ENCODE measurements around the gene PPP1CB. TPM values are rescaled to one million over a fixed set of nuclear protein-coding genes. Genes with fewer than 3 reads are reported as not detected.
A peak's percentile ranks its signal among the peaks of the same experiment; 100 is the strongest.

The PPP1CB gene
- polyA plus RNA-seq: 100 to 1,000 TPM; 104 to 140 TPM

DNA sequence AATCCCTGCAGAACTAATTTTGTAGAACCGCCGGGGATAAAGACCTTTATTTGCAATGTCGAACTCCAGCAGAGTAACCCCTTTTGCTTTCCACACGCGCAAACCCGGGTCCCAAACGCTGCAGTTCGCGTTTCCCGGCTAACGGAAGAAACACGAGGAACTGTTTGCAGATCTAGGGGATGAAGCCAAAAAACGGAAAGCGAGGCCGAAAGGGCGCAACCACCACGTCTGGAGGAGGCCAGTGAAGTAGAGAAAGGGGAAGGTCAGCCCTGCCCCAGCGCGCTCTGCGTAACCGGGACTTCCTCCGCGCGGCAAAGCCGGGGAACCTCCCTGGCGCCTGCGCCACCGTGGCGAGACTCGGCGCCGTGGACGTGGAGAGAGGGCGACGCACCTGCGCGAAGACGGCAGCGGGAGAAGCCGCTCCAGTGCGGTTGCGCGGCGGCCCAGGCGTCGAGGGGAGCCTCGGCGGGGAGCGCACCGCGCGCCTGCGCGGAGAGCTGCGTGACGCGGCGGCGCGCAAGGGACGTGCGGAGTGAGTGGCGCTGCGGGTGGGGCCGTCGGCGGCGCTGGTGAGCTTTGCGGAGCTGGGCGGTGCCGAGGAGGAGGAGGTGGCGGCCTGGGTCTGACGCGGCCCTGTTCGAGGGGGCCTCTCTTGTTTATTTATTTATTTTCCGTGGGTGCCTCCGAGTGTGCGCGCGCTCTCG lies at the start of gene PPP1CB:
Gene PPP1CB, plus strand, starts transcription at position 579 of the 704 bp plus-strand sequence. CDS start 295 bp downstream, outside the sequence.
- peak within 1 kb of the TSS; percentile 80 to 99 for H3K4me3 ChIP-seq (ENCODE audit: low read depth in 1 of 2, low read length in 2 of 2)
- H3K36me3 ChIP-seq (ENCODE audit: control insufficient read depth in 2 of 2, insufficient read depth in 2 of 2, low read length in 1 of 2): no peaks in the 10 kb centered on the region
- peaks cover under 1 to 3% of the 10 kb centered on the region in 2 donors for H3K4me1 ChIP-seq (ENCODE audit: control insufficient read depth in 2 of 2, insufficient read depth in 2 of 2, low read length in 1 of 2)
- WGBS, 2 donors: 1% methylated on average over 47 to 81 of the region's 81 CpGs
- H3K27me3 ChIP-seq (ENCODE audit: control insufficient read depth in 1 of 2, insufficient read depth in 2 of 2, low read length in 2 of 2): no peaks in the 10 kb centered on the region
- H3K9me3 ChIP-seq (ENCODE audit: control insufficient read depth in 2 of 2, insufficient read depth in 1 of 2, low read depth in 1 of 2, low read length in 1 of 2): no peaks in the 10 kb centered on the region
- peak within 1 kb of the TSS; percentile 100 for H3K27ac ChIP-seq (ENCODE audit: low read depth in 2 of 2, low read length in 1 of 2)

DNA sequence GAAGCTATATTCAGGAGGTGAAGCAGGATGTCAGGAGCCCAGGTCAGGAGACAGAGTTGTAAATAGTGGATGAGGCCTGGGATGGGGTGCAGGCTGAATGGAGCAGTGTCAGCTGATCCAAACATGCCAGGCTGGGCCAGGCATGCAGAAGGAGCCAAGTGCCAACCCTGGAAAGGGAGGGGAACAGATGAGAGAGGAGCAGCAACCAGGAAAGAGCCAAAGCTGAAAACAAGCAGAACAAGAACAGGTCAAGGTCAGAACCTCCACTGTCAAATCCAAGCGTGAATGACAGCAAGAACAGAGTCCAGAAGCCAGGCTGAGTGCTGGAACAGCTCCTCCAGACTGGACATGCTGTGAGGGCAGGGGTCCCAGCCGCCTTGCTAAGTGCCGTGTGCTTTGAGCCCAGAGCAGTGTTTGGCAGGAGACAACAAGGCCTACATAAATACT lies 49.2 kb upstream of the PPP1CB start:
- Histone ChIP-seq H3K27me3 (ENCODE audit: control insufficient read depth in 1 of 2, insufficient read depth in 2 of 2, low read length in 2 of 2) (no peaks in the 10 kb centered on the region), H3K4me3 (ENCODE audit: low read depth in 1 of 2, low read length in 2 of 2) (no peak overlapping the region), H3K27ac (ENCODE audit: low read depth in 2 of 2, low read length in 1 of 2) (peak overlapping the region; percentile 52 to 89), H3K9me3 (ENCODE audit: control insufficient read depth in 2 of 2, insufficient read depth in 1 of 2, low read depth in 1 of 2, low read length in 1 of 2) (no peaks in the 10 kb centered on the region), H3K36me3 (ENCODE audit: control insufficient read depth in 2 of 2, insufficient read depth in 2 of 2, low read length in 1 of 2) (no peaks in the 10 kb centered on the region), H3K4me1 (ENCODE audit: control insufficient read depth in 2 of 2, insufficient read depth in 2 of 2, low read length in 1 of 2) (peaks cover 0 to 9% of the 10 kb centered on the region in 2 donors)
- 63 to 64% methylated on average over 3 of the region's 3 CpGs for WGBS, 2 donors

DNA sequence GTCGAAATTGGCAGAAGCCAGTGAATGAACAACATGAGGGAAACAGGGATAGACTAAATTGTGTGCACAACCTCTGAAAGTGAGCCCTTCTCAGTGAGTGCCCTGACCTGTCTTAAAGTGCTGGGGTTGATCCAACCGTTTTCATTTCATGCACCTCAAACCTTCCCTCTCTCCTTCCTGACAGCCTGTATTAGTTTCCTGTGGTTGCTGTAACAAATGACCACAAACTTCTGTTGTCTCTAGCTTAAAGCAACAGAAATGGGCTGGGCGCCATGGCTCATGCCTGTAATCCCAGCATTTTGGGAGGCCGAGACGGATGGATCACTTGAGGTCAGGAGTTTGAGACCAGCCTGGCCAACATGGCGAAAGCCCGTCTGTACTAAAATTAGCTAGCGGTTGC lies 48.8 kb upstream of the PPP1CB start:
- H3K4me1 ChIP-seq (ENCODE audit: control insufficient read depth in 2 of 2, insufficient read depth in 2 of 2, low read length in 1 of 2): peaks cover 0 to 9% of the 10 kb centered on the region in 2 donors
- no peaks in the 10 kb centered on the region for H3K9me3 ChIP-seq (ENCODE audit: control insufficient read depth in 2 of 2, insufficient read depth in 1 of 2, low read depth in 1 of 2, low read length in 1 of 2)
- no peaks in the 10 kb centered on the region for H3K27me3 ChIP-seq (ENCODE audit: control insufficient read depth in 1 of 2, insufficient read depth in 2 of 2, low read length in 2 of 2)
- no peak overlapping the region for H3K4me3 ChIP-seq (ENCODE audit: low read depth in 1 of 2, low read length in 2 of 2)
- peak overlapping the region; percentile 52 to 89 for H3K27ac ChIP-seq (ENCODE audit: low read depth in 2 of 2, low read length in 1 of 2)
- H3K36me3 ChIP-seq (ENCODE audit: control insufficient read depth in 2 of 2, insufficient read depth in 2 of 2, low read length in 1 of 2): no peaks in the 10 kb centered on the region
- 89% methylated on average over 8 of the region's 8 CpGs for WGBS, 2 donors

DNA sequence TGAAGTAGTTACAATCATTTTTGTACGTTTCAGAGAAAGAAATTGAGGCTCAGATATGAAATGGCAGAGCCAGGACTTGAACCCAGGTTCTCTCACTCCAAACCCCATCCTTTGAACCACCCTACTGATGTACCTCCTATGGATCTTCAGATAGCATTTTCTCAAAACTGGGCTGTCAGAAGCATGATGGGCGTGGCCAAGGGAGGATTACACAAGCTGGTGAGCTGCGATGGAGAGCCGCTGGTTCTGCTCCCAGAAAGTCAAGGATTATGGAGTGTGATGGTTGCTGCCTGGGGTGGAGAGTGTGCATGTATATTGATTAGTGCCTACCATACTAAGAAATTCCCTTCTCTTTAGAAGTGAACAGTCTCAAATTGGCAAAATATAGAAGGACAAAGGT lies 47.0 kb upstream of the PPP1CB start:
- Histone ChIP-seq H3K27me3 (ENCODE audit: control insufficient read depth in 1 of 2, insufficient read depth in 2 of 2, low read length in 2 of 2) (no peaks in the 10 kb centered on the region), H3K4me1 (ENCODE audit: control insufficient read depth in 2 of 2, insufficient read depth in 2 of 2, low read length in 1 of 2) (peaks cover 0 to 9% of the 10 kb centered on the region in 2 donors), H3K27ac (ENCODE audit: low read depth in 2 of 2, low read length in 1 of 2) (no peak overlapping the region), H3K4me3 (ENCODE audit: low read depth in 1 of 2, low read length in 2 of 2) (no peak overlapping the region), H3K9me3 (ENCODE audit: control insufficient read depth in 2 of 2, insufficient read depth in 1 of 2, low read depth in 1 of 2, low read length in 1 of 2) (no peaks in the 10 kb centered on the region), H3K36me3 (ENCODE audit: control insufficient read depth in 2 of 2, insufficient read depth in 2 of 2, low read length in 1 of 2) (no peaks in the 10 kb centered on the region)
- WGBS, 2 donors: 84 to 86% methylated on average over 4 of the region's 4 CpGs

DNA sequence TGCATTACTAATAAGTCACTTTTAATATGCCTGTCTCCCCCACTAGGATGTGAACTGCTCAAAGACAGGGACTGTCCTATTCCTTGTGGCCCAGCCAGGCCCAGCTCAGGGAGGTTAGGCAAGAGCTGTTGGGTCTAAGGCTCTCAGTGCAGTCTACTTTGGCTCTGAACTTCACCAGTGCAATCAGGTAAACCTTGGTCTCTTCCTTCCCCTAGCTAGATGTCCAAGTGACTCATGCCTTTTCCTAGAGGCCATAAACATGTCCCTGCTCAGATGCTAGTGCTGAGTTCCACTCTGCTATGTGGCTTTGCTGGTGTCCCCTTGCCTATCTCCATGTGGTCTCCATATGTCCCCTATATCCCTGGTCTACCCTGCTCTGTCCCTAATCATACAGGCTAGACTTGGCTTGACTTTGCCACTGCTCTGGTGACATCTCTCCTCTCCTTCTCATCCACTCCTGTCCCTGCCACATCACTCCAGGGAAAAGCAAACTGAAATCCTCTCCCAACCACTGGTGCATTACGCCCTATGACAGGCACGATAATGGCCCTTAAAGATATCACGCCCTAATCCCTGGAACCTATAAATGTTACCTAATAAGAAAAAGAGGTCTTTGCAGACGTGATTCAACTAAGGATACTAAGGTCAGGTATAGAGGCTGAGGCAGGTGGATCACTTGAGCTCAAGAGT lies 45.7 kb upstream of the PPP1CB start:
- Histone ChIP-seq H3K9me3 (ENCODE audit: control insufficient read depth in 2 of 2, insufficient read depth in 1 of 2, low read depth in 1 of 2, low read length in 1 of 2) (no peaks in the 10 kb centered on the region), H3K27ac (ENCODE audit: low read depth in 2 of 2, low read length in 1 of 2) (no peak overlapping the region), H3K36me3 (ENCODE audit: control insufficient read depth in 2 of 2, insufficient read depth in 2 of 2, low read length in 1 of 2) (no peaks in the 10 kb centered on the region), H3K4me3 (ENCODE audit: low read depth in 1 of 2, low read length in 2 of 2) (no peak overlapping the region), H3K4me1 (ENCODE audit: control insufficient read depth in 2 of 2, insufficient read depth in 2 of 2, low read length in 1 of 2) (peaks cover 0 to 9% of the 10 kb centered on the region in 2 donors), H3K27me3 (ENCODE audit: control insufficient read depth in 1 of 2, insufficient read depth in 2 of 2, low read length in 2 of 2) (no peaks in the 10 kb centered on the region)
- 90 to 92% methylated on average over 4 of the region's 4 CpGs for WGBS, 2 donors

DNA sequence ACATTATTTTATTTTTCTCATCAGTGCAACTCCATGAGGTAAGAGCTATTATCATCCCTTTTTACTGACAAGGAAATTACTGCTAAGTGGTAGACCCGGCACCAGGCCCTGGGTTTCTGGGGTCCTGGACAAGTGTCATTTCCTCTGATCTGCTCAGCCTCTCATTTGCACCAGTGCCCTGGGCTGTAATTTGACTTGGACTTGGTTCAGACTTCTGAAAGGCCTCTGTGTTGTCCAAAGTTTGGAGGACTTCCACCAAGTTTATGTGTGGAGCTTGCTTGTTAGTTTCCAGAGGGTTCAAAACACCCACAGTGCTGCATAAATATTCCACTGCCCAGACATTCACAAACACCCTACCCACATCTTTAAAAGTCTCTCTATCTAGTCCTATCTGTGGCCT lies 44.0 kb upstream of the PPP1CB start:
- peaks cover 0 to 4% of the 10 kb centered on the region in 2 donors for H3K4me1 ChIP-seq (ENCODE audit: control insufficient read depth in 2 of 2, insufficient read depth in 2 of 2, low read length in 1 of 2)
- WGBS, 2 donors: 63 to 75% methylated on average over 1 of the region's 1 CpG
- no peaks in the 10 kb centered on the region for H3K9me3 ChIP-seq (ENCODE audit: control insufficient read depth in 2 of 2, insufficient read depth in 1 of 2, low read depth in 1 of 2, low read length in 1 of 2)
- H3K36me3 ChIP-seq (ENCODE audit: control insufficient read depth in 2 of 2, insufficient read depth in 2 of 2, low read length in 1 of 2): no peaks in the 10 kb centered on the region
- H3K4me3 ChIP-seq (ENCODE audit: low read depth in 1 of 2, low read length in 2 of 2): no peak overlapping the region
- no peak overlapping the region for H3K27ac ChIP-seq (ENCODE audit: low read depth in 2 of 2, low read length in 1 of 2)
- H3K27me3 ChIP-seq (ENCODE audit: control insufficient read depth in 1 of 2, insufficient read depth in 2 of 2, low read length in 2 of 2): no peaks in the 10 kb centered on the region

DNA sequence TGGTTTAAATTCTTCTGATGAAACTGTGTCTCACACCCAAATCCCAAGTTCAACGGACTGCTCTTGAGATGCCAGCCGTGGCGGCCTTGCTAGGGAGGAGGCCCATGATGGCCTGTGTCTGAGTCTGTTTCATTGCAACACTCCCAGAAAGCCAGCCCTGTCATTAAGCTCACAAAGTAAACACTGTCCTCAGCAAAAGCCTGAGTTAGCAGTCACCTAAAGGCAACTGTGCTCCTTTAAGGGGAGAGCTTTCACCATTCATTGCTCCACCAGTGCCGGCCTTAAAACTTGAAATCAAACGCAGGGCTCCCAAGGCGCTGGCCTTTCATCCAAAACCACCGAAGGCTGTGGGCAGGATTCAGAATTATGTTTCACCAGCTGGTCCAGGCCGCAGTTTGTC lies 42.5 kb upstream of the PPP1CB start:
- H3K9me3 ChIP-seq (ENCODE audit: control insufficient read depth in 2 of 2, insufficient read depth in 1 of 2, low read depth in 1 of 2, low read length in 1 of 2): no peaks in the 10 kb centered on the region
- 74 to 80% methylated on average over 8 of the region's 8 CpGs for WGBS, 2 donors
- no peak overlapping the region for H3K4me3 ChIP-seq (ENCODE audit: low read depth in 1 of 2, low read length in 2 of 2)
- no peaks in the 10 kb centered on the region for H3K4me1 ChIP-seq (ENCODE audit: control insufficient read depth in 2 of 2, insufficient read depth in 2 of 2, low read length in 1 of 2)
- H3K27me3 ChIP-seq (ENCODE audit: control insufficient read depth in 1 of 2, insufficient read depth in 2 of 2, low read length in 2 of 2): no peaks in the 10 kb centered on the region
- H3K27ac ChIP-seq (ENCODE audit: low read depth in 2 of 2, low read length in 1 of 2): peak overlapping the region; percentile 15 to 54
- no peaks in the 10 kb centered on the region for H3K36me3 ChIP-seq (ENCODE audit: control insufficient read depth in 2 of 2, insufficient read depth in 2 of 2, low read length in 1 of 2)

DNA sequence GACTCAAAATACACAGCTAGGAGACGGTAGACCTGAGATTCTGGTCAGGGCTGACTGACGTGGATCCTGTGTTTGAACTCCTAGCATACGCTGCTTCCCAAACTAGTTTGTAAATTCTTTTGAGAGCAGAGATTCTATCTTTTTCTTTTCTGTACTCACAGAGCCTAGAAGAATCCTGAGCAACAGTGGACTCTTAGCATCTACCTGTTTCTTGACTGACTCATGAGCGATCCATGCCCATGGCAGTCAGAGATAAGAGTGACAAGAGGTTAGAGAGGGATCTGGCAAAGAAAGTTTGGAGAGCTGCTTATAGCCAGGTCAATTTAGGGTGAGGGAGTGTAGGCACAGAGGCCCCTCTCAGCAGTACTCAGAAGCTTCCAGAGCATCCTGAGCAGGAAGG lies 41.1 kb upstream of the PPP1CB start:
- Histone ChIP-seq H3K9me3 (ENCODE audit: control insufficient read depth in 2 of 2, insufficient read depth in 1 of 2, low read depth in 1 of 2, low read length in 1 of 2) (no peaks in the 10 kb centered on the region), H3K27ac (ENCODE audit: low read depth in 2 of 2, low read length in 1 of 2) (no peak overlapping the region), H3K27me3 (ENCODE audit: control insufficient read depth in 1 of 2, insufficient read depth in 2 of 2, low read length in 2 of 2) (no peaks in the 10 kb centered on the region), H3K4me3 (ENCODE audit: low read depth in 1 of 2, low read length in 2 of 2) (no peak overlapping the region), H3K36me3 (ENCODE audit: control insufficient read depth in 2 of 2, insufficient read depth in 2 of 2, low read length in 1 of 2) (no peaks in the 10 kb centered on the region), H3K4me1 (ENCODE audit: control insufficient read depth in 2 of 2, insufficient read depth in 2 of 2, low read length in 1 of 2) (no peaks in the 10 kb centered on the region)
- 94 to 96% methylated on average over 4 of the region's 4 CpGs for WGBS, 2 donors

DNA sequence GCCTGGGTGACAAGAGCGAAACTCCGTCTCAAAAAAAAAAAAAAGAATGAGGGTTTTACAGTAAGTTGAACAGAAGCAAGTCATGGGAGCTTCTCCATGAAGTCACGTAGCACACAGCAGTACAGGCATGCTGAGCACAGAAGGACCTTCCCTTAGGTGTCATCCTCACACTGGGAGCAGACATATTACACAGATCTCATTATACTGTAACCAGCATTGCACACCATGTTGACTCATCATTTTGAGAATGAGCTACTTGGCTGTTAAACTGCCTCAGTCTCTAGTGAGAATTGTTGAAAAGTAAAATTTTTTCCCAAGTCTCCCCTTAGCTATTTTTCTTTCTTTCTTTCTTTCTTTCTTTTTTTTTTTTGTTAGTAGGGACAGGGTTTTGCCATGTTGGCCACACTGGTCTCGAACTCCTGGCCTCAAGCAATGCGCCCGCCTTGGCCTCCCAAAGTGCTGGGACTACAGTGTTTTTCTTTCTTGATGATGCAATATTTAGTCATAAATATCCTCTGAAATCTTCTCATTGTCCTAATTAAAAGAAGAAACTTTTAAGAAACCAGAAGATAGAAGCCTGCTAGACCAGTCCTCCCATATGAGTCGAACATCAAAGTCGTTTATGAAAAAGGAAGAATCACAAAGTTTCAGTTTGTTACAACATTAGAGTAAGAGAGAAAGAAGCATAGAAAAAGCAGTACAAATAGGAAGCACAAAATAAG lies 37.9 kb upstream of the PPP1CB start:
- no peaks in the 10 kb centered on the region for H3K9me3 ChIP-seq (ENCODE audit: control insufficient read depth in 2 of 2, insufficient read depth in 1 of 2, low read depth in 1 of 2, low read length in 1 of 2)
- no peaks in the 10 kb centered on the region for H3K27me3 ChIP-seq (ENCODE audit: control insufficient read depth in 1 of 2, insufficient read depth in 2 of 2, low read length in 2 of 2)
- H3K4me1 ChIP-seq (ENCODE audit: control insufficient read depth in 2 of 2, insufficient read depth in 2 of 2, low read length in 1 of 2): no peaks in the 10 kb centered on the region
- no peaks in the 10 kb centered on the region for H3K36me3 ChIP-seq (ENCODE audit: control insufficient read depth in 2 of 2, insufficient read depth in 2 of 2, low read length in 1 of 2)
- WGBS, 2 donors: 76 to 78% methylated on average over 8 of the region's 8 CpGs
- H3K4me3 ChIP-seq (ENCODE audit: low read depth in 1 of 2, low read length in 2 of 2): no peak overlapping the region
- H3K27ac ChIP-seq (ENCODE audit: low read depth in 2 of 2, low read length in 1 of 2): peak overlapping the region; percentile 5 to 77

Measured in esophagus (tissue), 2 donors.